A549 (cell line): Measurements from ENCODE around the gene TMEM266. TPM values are rescaled to one million over a fixed set of nuclear protein-coding genes. Genes with fewer than 3 reads are reported as not detected.
A peak's percentile ranks its signal among the peaks of the same experiment; 100 is the strongest.

Source experiments
- ATAC-seq, 2 experiments: fragments of 200-7000 bp in 1 of 2; fragments of >200 bp in 1 of 2; cut with Nextera tagmentation in 1 of 2; cut with Tn5 transposase in 1 of 2; 3 replicates each; pipeline versions ENCODE4 v1.8.0 to v1.9.1; 2018 to 2020; ENCODE audit warnings: mild to moderate bottlenecking in 1 of 2, moderate library complexity in 1 of 2
- CTCF ChIA-PET: fragments of 300-600 bp; sonication (Branson Sonifier 250); formaldehyde crosslinking; extraction: SDS; loops from one replicate; lab custom pipeline; 2021; ENCODE audit warnings: antibody characterized with exemption, inconsistent platforms; lab: Yijun Ruan, JAX
- POLR2A ChIA-PET: fragments of 350-600 bp; formaldehyde crosslinking; extraction: SDS; loops from one replicate; lab custom pipeline; 2021; ENCODE audit warnings: antibody characterized with exemption, inconsistent platforms; lab: Yijun Ruan, JAX
- DNase-seq, 2 experiments: peaks; one replicate each; pipeline versions ENCODE4 v3.0.0 to v3.0.0-alpha.2; 2011 to 2016; ENCODE audit warnings: low read depth in 1 of 2, low spot score in 1 of 2
- FAIRE-seq: peaks from 2 replicates; lab custom pipeline; 2011; peaks lifted over from hg19 to GRCh38; lab: Jason Lieb, UNC
- H3K27ac ChIP-seq, 2 experiments: fragments of >200 bp; sonication (Bioruptor Twin); formaldehyde crosslinking; 3 replicates each; pipeline ENCODE4 v1.5.1; 2016 to 2017
- H3K4me1 ChIP-seq: fragments of >200 bp; sonication (Bioruptor Twin); formaldehyde crosslinking; 3 replicates; pipeline ENCODE4 v1.6.1; 2016
- H3K4me2 ChIP-seq: fragments of >200 bp; sonication (Bioruptor Twin); formaldehyde crosslinking; 3 replicates; pipeline ENCODE4 v1.6.1; 2016
- H3K4me3 ChIP-seq: fragments of >200 bp; sonication (Bioruptor Twin); formaldehyde crosslinking; 3 replicates; pipeline ENCODE4 v1.5.1; 2016
- H3K9me3 ChIP-seq: fragments of >200 bp; sonication (Bioruptor Twin); formaldehyde crosslinking; 3 replicates; pipeline ENCODE4 v1.6.1; 2016
- CBX2 ChIP-seq: fragments of 200-600 bp; sonication (generic); IDR thresholded peaks from 2 replicates; pipeline ENCODE4 v1.6.1; 2016; ENCODE audit warnings: low read depth, mild to moderate bottlenecking, borderline replicate concordance
- CBX8 ChIP-seq: fragments of 200-600 bp; sonication (generic); IDR thresholded peaks from 2 replicates; pipeline ENCODE4 v1.6.1; 2016
- CEBPB ChIP-seq, 2 experiments: fragments of >200 bp in 1 of 2; sonication (Bioruptor Twin) in 1 of 2; formaldehyde crosslinking in 1 of 2; IDR thresholded peaks; 2 replicates each; pipeline ENCODE4 v1.6.1; 2012 to 2016
- CHD2 ChIP-seq: fragments of 150-350 bp; IDR thresholded peaks from 2 replicates; pipeline ENCODE4 v1.6.1; 2014; ENCODE audit warnings: low read length; ENCODE audit not compliant: partially characterized antibody
- EP300 ChIP-seq, 2 experiments: fragments of >200 bp; sonication (Bioruptor Twin); formaldehyde crosslinking; IDR thresholded peaks; 2 replicates in 1 of 2; 3 replicates in 1 of 2; pipeline ENCODE4 v1.6.1; 2016 to 2017
- ESRRA ChIP-seq: fragments of 150-350 bp; IDR thresholded peaks from 2 replicates; pipeline ENCODE4 v1.6.1; 2014; ENCODE audit warnings: mild to moderate bottlenecking, low read length, borderline replicate concordance
- FOSB ChIP-seq: fragments of 250-450 bp; sonication (Bioruptor Pico); IDR thresholded peaks from 2 replicates; pipeline ENCODE4 v1.5.0; 2020; ENCODE audit warnings: mild to moderate bottlenecking, moderate library complexity
- HDAC2 ChIP-seq: fragments of 200-600 bp; sonication (generic); IDR thresholded peaks from 2 replicates; pipeline ENCODE4 v1.6.1; 2016
- HOXB13 ChIP-seq: fragments of 250-450 bp; sonication (Bioruptor Pico); IDR thresholded peaks from 2 replicates; pipeline ENCODE4 v1.5.0; 2020; ENCODE audit warnings: low read depth, mild to moderate bottlenecking, moderate library complexity
- HOXB5 ChIP-seq: fragments of 250-450 bp; sonication (Bioruptor Pico); IDR thresholded peaks from 2 replicates; pipeline ENCODE4 v1.5.0; 2020; ENCODE audit warnings: mild to moderate bottlenecking, moderate library complexity
- KDM1A ChIP-seq: fragments of 200-600 bp; sonication (generic); IDR thresholded peaks from 2 replicates; pipeline ENCODE4 v1.6.1; 2016; ENCODE audit warnings: low read depth, mild to moderate bottlenecking
- MYC ChIP-seq: IDR thresholded peaks from 2 replicates; pipeline ENCODE4 v1.6.1; 2012; ENCODE audit warnings: mild to moderate bottlenecking, inconsistent platforms, low read length, improper control_type of control experiment, borderline replicate concordance
- NFE2L2 ChIP-seq: fragments of 150-350 bp; conservative IDR thresholded peaks from 2 replicates; pipeline ENCODE4 v1.6.1; 2014; ENCODE audit warnings: low read length
- POLR2A ChIP-seq: IDR thresholded peaks from 2 replicates; pipeline ENCODE4 v1.6.1; 2012; ENCODE audit warnings: mild to moderate bottlenecking, low read length
- RAD21 ChIP-seq, 2 experiments: fragments of >200 bp in 1 of 2; sonication (Bioruptor Twin) in 1 of 2; formaldehyde crosslinking in 1 of 2; IDR thresholded peaks in 1 of 2; conservative IDR thresholded peaks in 1 of 2; 2 replicates in 1 of 2; 3 replicates in 1 of 2; pipeline ENCODE4 v1.6.1; 2012 to 2018; ENCODE audit warnings: inconsistent platforms in 1 of 2
- SMC3 ChIP-seq: fragments of >200 bp; sonication (Bioruptor Twin); formaldehyde crosslinking; IDR thresholded peaks from 3 replicates; pipeline ENCODE4 v1.6.1; 2018; ENCODE audit warnings: inconsistent platforms
- TFCP2L1 ChIP-seq: fragments of 250-450 bp; sonication (Bioruptor Pico); IDR thresholded peaks from 2 replicates; pipeline ENCODE4 v1.5.0; 2021; ENCODE audit warnings: mild to moderate bottlenecking
- ZFP36 ChIP-seq: fragments of 450-650 bp; IDR thresholded peaks from 2 replicates; pipeline ENCODE4 v1.6.1; 2014; ENCODE audit warnings: borderline replicate concordance; ENCODE audit not compliant: partially characterized antibody
- ZNF302 ChIP-seq: fragments of 250-450 bp; sonication (Bioruptor Pico); IDR thresholded peaks from 2 replicates; pipeline ENCODE4 v1.9.0; 2021; ENCODE audit warnings: inconsistent platforms, mild to moderate bottlenecking, moderate library complexity
- WGBS: methylation state at CpG from one replicate; pipeline ENCODE4 v1.1.6; 2017; ENCODE audit errors: missing lambda C conversion rate; 5-methylcytosine and 5-hydroxymethylcytosine counted together
- polyA plus RNA-seq, 4 experiments: library from polyadenylated mRNA; depleted of rRNA in 3 of 4; stranded (reverse); fragments of >200 nt; fragmentation: RNase III in 1 of 4; extraction: RNeasy Plus Mini Kit Qiagen cat#74134 plus additional on column Dnase treatment in 1 of 4; gene quantifications; 2 replicates in 3 of 4; 3 replicates in 1 of 4; pipeline ENCODE4 v1.2.3, GENCODE V29; 2011 to 2017
- TF ChIP-seq, protein P1 (sequence below): IDR thresholded peaks from 2 replicates; pipeline ENCODE4 v1.6.1; 2012
- TF ChIP-seq, protein P2 (sequence below): IDR thresholded peaks from 2 replicates; pipeline ENCODE4 v1.6.1; 2012; ENCODE audit warnings: low read depth, borderline replicate concordance
- TF ChIP-seq, protein P3 (sequence below): fragments of >200 bp; sonication (Bioruptor Twin); formaldehyde crosslinking; IDR thresholded peaks from 3 replicates; pipeline ENCODE4 v1.5.1; 2016
- TF ChIP-seq, protein P4 (sequence below): IDR thresholded peaks from 2 replicates; pipeline ENCODE4 v1.6.1; 2012
- TF ChIP-seq, protein P5 (sequence below): fragments of >200 bp; sonication (Bioruptor Twin); formaldehyde crosslinking; IDR thresholded peaks from 2 replicates; pipeline ENCODE4 v1.6.1; 2016

TMEM266 gene
- polyA plus RNA-seq, 2 of the 4 experiments (the other 2 are of a cell fraction): 0.06 to 0.08 TPM

DNA sequence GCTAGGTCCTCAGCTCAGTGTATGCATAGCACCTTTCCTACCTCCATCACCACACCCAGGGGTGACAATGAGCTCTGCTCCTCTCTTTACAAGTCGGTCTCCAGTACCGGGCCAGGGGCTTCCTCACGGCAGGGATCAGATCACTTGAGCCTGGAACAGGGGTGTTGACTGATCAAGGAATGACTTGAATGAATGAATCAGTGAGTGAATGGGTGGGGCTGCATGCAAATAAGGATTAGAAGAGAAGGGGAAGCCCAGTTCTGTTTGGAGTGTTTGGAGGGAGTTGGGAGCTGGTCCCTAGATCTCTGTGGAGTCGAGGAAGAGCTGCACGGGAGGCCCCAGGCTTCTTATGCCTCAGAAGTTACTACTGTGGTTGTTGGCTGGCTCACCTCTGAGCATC, 87.0 kb downstream of the TMEM266 start:
- no peak for FAIRE-seq

DNA sequence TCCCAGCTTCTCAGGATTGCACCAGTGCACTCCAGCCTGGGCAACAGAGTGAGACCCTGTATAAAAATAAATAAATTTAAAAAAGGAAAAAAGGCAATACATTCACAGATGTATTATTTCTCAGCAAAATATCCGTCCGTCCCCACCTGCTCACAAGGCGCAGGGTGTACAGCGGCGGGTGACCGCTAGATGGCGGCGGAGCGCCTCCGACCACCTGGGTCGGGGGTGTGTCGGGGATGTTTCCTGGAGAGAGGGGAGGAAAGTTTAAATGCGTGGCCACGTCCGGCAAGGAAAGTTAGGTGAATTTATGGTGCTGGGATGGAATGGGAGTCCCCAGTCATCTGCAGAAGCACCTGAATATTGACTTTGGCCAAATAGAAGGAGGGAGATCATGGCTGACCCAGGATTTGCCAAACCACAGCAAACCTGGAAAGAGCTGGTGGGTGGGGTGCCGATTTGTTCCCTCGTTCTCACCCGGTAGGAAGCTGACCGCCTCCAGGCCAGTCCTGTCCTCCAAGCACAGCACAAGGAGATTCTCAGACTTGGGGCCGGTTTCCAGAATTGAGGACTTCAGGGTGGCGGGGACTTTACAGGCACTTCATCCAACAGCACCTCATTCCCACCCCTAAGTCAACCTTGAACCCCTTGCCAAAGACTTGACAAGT, 88.3 kb downstream of the TMEM266 start:
- FAIRE-seq: no peak
- 0 out of 3 replicates have a peak, but pooled peaks cover 3% of the 10 kb centered on the region for H3K4me1 ChIP-seq
- POLR2A ChIA-PET: no interaction called here
- ATAC-seq: peak; percentile 62 to 86; a peak in 4 of 6 replicates
- TF ChIP-seq CHD2 (no peak), ZNF302 (CRISPR knock-in tag) (no peak), SMC3 (peak; percentile 68), HOXB5 (no peak), FOSB (no peak), HDAC2 (no peak), KDM1A (no peak), RAD21 (conservative IDR thresholded peaks at IDR 0.05 in 1 of 2, IDR thresholded peaks at IDR 0.05 in 1 of 2) (peak; percentile 76 to 89)
- TF ChIP-seq, protein P1, sequence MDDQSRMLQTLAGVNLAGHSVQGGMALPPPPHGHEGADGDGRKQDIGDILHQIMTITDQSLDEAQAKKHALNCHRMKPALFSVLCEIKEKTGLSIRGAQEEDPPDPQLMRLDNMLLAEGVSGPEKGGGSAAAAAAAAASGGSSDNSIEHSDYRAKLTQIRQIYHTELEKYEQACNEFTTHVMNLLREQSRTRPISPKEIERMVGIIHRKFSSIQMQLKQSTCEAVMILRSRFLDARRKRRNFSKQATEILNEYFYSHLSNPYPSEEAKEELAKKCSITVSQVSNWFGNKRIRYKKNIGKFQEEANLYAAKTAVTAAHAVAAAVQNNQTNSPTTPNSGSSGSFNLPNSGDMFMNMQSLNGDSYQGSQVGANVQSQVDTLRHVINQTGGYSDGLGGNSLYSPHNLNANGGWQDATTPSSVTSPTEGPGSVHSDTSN: no peak
- TF ChIP-seq, protein P2, sequence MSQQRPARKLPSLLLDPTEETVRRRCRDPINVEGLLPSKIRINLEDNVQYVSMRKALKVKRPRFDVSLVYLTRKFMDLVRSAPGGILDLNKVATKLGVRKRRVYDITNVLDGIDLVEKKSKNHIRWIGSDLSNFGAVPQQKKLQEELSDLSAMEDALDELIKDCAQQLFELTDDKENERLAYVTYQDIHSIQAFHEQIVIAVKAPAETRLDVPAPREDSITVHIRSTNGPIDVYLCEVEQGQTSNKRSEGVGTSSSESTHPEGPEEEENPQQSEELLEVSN: no peak
- TF ChIP-seq, protein P3, sequence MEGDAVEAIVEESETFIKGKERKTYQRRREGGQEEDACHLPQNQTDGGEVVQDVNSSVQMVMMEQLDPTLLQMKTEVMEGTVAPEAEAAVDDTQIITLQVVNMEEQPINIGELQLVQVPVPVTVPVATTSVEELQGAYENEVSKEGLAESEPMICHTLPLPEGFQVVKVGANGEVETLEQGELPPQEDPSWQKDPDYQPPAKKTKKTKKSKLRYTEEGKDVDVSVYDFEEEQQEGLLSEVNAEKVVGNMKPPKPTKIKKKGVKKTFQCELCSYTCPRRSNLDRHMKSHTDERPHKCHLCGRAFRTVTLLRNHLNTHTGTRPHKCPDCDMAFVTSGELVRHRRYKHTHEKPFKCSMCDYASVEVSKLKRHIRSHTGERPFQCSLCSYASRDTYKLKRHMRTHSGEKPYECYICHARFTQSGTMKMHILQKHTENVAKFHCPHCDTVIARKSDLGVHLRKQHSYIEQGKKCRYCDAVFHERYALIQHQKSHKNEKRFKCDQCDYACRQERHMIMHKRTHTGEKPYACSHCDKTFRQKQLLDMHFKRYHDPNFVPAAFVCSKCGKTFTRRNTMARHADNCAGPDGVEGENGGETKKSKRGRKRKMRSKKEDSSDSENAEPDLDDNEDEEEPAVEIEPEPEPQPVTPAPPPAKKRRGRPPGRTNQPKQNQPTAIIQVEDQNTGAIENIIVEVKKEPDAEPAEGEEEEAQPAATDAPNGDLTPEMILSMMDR: peak; percentile 98
- TF ChIP-seq, protein P4, sequence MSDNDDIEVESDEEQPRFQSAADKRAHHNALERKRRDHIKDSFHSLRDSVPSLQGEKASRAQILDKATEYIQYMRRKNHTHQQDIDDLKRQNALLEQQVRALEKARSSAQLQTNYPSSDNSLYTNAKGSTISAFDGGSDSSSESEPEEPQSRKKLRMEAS: 0 out of 2 replicates have a peak, but pooled peaks have one; percentile 26
- TF ChIP-seq, all 56 proteins: peak for 4
- peak; percentile 44 to 96 for DNase-seq
- peak overlapping the region; percentile 82 for H3K4me2 ChIP-seq
- 12% methylated on average over 21 of the region's 21 CpGs for WGBS
- no peaks in the 10 kb centered on the region for H3K9me3 ChIP-seq
- CTCF ChIA-PET: interaction anchor here (0.5 to 21.8 kb wide), 48 partner anchors 10 to 861 kb away, joined by 3 to 448 read pairs (median 4); partner anchors contain the start of genes ETFA and TMEM266
- H3K4me3 ChIP-seq: peak overlapping the region; percentile 26
- no peak overlapping the region for H3K27ac ChIP-seq

More for the DNA sequence above, 87.0 kb downstream of the TMEM266 start:
- DNase-seq: no peak
- ATAC-seq: no peak
- Histone ChIP-seq H3K4me2 (no peak overlapping the region), H3K4me1 (0 out of 3 replicates have a peak, but pooled peaks cover 3% of the 10 kb centered on the region), H3K27ac (no peak overlapping the region), H3K9me3 (no peaks in the 10 kb centered on the region), H3K4me3 (no peak overlapping the region)
- CTCF ChIA-PET: interaction anchor here (0.6 to 21.8 kb wide), 22 partner anchors 8 to 725 kb away, joined by 3 to 448 read pairs (median 4); partner anchors contain the start of gene TMEM266
- TF ChIP-seq, protein P3: no peak
- no peak for TF ChIP-seq MYC
- no peak for TF ChIP-seq CEBPB (IDR thresholded peaks at IDR 0.05)
- TF ChIP-seq, protein P5, sequence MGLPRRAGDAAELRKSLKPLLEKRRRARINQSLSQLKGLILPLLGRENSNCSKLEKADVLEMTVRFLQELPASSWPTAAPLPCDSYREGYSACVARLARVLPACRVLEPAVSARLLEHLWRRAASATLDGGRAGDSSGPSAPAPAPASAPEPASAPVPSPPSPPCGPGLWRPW: no peak
- no peak for TF ChIP-seq FOSB
- TF ChIP-seq ESRRA: no peak
- no peak for TF ChIP-seq CBX8
- TF ChIP-seq RAD21 (conservative IDR thresholded peaks at IDR 0.05 in 1 of 2, IDR thresholded peaks at IDR 0.05 in 1 of 2): no peak
- TF ChIP-seq, protein P2: no peak
- no peak for TF ChIP-seq NFE2L2
- no peak for TF ChIP-seq ZFP36
- TF ChIP-seq HOXB13 (CRISPR knock-in tag): no peak
- TF ChIP-seq ZNF302 (CRISPR knock-in tag): no peak
- no peak for TF ChIP-seq POLR2A
- TF ChIP-seq, protein P1: no peak
- no peak for TF ChIP-seq TFCP2L1 (CRISPR knock-in tag)
- no peak for TF ChIP-seq CBX2
- TF ChIP-seq EP300 (IDR thresholded peaks at IDR 0.05): no peak
- POLR2A ChIA-PET: no interaction called here
- WGBS: 46% methylated on average over 5 of the region's 5 CpGs
